IPS-20b (cell line): Measurements from ENCODE around the gene HIF1A.

Source experiments
- H3K27ac ChIP-seq: one replicate; pipeline ENCODE4 v1.5.1; 2013; ENCODE audit warnings: low read length
- H3K27me3 ChIP-seq: 2 replicates; pipeline ENCODE4 v1.6.1; 2013; ENCODE audit warnings: mild to moderate bottlenecking, low read length, inconsistent platforms; ENCODE audit not compliant: insufficient read depth
- H3K36me3 ChIP-seq: 2 replicates; pipeline ENCODE4 v1.6.1; 2013; ENCODE audit warnings: low read depth, mild to moderate bottlenecking, inconsistent platforms, low read length, moderate library complexity; ENCODE audit not compliant: insufficient read depth
- H3K4me1 ChIP-seq: 2 replicates; pipeline ENCODE4 v1.6.1; 2013; ENCODE audit warnings: mild to moderate bottlenecking, control low read depth, inconsistent platforms, low read length, moderate library complexity; ENCODE audit not compliant: insufficient read depth
- H3K4me3 ChIP-seq: 2 replicates; pipeline ENCODE4 v1.5.1; 2013; ENCODE audit warnings: mild to moderate bottlenecking, low read length, inconsistent platforms
- H3K9ac ChIP-seq: 2 replicates; pipeline ENCODE4 v1.6.1; 2013; ENCODE audit warnings: low read depth, mild to moderate bottlenecking, inconsistent platforms, low read length, moderate library complexity
- H3K9me3 ChIP-seq: 2 replicates; pipeline ENCODE4 v1.6.1; 2013; ENCODE audit warnings: mild to moderate bottlenecking, low read depth, low read length, inconsistent platforms; ENCODE audit not compliant: insufficient read depth

Gene HIF1A

DNA sequence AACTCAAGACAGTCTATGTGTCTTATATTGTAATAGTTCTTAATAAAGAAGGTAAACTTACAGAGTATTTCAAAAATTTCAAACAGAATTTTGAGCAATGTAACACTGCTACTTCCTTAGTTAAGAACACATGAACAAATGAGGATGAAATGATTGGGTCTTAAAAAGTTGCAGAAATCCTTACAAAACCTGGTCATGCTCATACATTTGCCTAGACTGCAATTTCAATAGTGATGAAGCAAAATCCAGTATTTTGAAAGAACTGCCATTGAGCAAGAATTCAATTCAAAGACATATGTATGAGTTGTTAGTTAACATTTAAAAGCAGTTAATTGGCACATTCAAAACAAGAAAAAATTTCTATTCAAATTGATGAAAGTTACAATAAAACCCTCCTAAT lies 17.8 kb upstream of the HIF1A start:
- H3K4me3 ChIP-seq = no peak overlapping the region
- H3K4me1 ChIP-seq = peaks cover 20% of the 10 kb centered on the region
- no peaks in the 10 kb centered on the region for H3K36me3 ChIP-seq
- H3K9ac ChIP-seq = no peak overlapping the region
- H3K27me3 ChIP-seq = no peaks in the 10 kb centered on the region
- no peaks in the 10 kb centered on the region; the same call in 1 of the 2 replicates for H3K9me3 ChIP-seq
- no peak overlapping the region for H3K27ac ChIP-seq

DNA sequence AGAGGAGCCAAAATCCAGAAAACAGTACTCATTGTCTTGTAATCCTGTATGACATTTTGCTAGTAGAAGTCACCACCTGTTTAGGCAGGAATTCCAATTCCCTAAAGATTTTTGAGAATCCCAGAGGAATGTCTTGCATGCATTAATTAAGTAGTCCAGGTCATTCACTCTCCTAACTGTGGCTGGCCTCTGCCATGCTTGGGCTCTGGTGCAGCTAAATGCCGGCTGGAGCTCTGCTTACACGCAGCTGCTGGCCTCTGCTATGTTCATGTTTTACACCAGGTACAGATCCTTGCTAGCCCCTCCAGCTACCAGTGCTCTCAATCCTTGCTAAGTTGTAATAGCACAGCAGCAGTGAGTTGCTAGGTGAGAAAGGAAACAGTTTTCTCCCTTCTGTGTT lies 16.3 kb upstream of the HIF1A start:
- no peaks in the 10 kb centered on the region for H3K27me3 ChIP-seq
- peak overlapping the region; percentile 11 for H3K27ac ChIP-seq
- H3K9me3 ChIP-seq = no peaks in the 10 kb centered on the region; the same call in 1 of the 2 replicates
- H3K4me3 ChIP-seq = no peak overlapping the region
- no peaks in the 10 kb centered on the region for H3K36me3 ChIP-seq
- H3K9ac ChIP-seq = peak overlapping the region; percentile 47
- peaks cover 20% of the 10 kb centered on the region for H3K4me1 ChIP-seq

DNA sequence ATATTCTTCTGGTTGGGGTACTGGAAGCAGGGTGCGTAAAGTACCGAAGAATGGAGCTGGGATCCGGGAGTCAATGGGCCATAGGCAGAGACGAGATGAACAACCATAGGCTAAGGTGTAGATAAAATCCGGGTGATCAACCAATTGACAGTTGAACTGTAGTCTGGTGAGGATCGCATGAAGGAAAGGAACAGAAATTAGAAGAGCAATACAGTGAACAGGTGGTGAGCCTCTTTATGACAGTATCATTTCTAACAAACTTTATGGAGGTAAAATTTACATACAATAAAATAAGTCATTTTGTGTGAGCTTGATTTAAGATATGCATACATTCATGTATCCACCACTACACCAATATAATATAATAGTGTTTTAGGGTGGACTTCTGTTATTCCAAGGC lies 13.9 kb upstream of the HIF1A start:
- H3K4me1 ChIP-seq = peaks cover 20% of the 10 kb centered on the region
- no peaks in the 10 kb centered on the region for H3K27me3 ChIP-seq
- no peaks in the 10 kb centered on the region for H3K36me3 ChIP-seq
- no peaks in the 10 kb centered on the region; the same call in 1 of the 2 replicates for H3K9me3 ChIP-seq
- H3K4me3 ChIP-seq = no peak overlapping the region
- no peak overlapping the region for H3K27ac ChIP-seq
- H3K9ac ChIP-seq = no peak overlapping the region

DNA sequence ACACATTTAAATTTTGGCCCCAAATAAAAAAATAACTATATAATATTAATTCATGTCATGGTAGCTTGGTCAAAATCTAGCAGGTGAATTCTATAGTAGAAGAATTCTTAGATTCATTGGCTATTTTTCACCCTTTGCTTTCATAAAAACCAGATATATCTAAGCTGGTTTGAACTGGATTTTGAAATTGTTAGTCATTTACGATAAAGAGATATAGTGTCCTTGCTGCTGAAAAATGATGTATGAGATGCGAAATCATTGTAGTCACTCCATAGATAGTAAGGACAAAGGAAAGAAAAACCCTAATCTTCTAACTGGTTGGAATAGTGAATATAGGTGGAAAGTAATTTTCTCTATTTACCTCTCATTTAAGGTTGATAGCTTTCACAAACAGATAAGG lies 12.2 kb upstream of the HIF1A start:
- H3K4me1 ChIP-seq = peaks cover 12% of the 10 kb centered on the region
- no peak overlapping the region for H3K9ac ChIP-seq
- no peak overlapping the region for H3K27ac ChIP-seq
- H3K4me3 ChIP-seq = no peak overlapping the region
- H3K27me3 ChIP-seq = no peaks in the 10 kb centered on the region
- no peaks in the 10 kb centered on the region for H3K36me3 ChIP-seq
- H3K9me3 ChIP-seq = no peaks in the 10 kb centered on the region

DNA sequence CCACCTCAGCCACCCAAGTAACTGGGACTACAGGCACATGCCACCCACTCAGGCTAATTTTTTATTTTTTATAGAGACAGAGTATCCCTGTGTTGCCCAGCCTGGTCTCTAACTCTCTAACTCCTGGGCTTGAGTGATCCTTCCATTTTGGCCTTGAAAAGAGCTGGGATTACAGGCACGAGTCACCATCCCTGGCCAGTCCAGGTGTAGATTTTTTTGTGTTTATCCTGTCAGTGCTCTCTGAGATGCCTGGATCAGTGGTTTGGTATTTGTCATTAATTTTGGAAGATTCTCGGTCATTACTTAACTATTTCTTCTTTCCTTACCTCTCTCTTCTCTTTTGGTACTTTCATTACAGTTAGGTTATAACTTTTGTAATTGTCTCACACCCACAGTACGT lies 5.3 kb upstream of the HIF1A start:
- Histone ChIP-seq H3K27ac (no peak overlapping the region), H3K4me3 (no peak overlapping the region), H3K9ac (no peak overlapping the region), H3K9me3 (no peaks in the 10 kb centered on the region), H3K4me1 (peaks cover 9% of the 10 kb centered on the region), H3K36me3 (no peaks in the 10 kb centered on the region), H3K27me3 (no peaks in the 10 kb centered on the region)

DNA sequence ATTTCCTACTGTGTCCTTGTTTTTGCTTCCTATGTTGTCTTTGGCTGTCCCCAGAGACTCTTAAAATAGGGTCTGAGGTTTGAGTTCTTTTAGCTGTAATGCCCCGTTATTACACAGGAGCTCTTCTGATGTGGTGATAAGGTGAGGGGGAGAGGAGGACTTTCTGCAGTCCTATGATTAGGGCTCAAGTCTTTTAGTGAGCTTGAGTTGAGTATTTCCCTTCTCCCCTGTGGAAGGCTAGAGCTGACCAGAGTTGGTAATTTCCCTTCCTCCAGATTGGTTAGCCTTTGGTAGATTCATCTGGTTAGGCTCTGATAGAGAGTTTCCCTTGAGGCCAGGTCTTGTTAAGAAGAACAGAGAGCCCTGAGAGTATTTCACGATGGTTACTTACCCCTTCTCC lies 4.3 kb upstream of the HIF1A start:
- Histone ChIP-seq H3K4me3 (no peak overlapping the region), H3K27me3 (no peaks in the 10 kb centered on the region)

DNA sequence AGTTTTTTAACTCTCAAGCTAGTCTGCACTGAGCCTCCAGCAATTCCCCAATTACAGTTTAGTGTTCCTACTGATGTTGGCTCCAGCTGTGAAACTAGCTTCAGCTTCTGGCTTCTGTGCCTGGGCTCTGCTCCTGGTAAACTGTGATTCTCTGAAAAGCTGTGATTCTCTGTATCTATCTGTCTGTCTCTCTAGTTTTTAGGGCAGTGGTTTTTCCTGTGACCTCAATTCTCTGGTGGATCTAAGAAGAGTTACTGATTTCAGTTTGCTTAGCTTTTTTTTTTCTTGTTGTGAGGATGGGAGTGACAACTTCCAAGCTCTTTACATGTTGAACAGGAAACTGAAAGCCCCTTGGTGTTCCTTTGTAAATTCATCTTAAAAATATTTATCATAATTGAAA lies 3.8 kb upstream of the HIF1A start:
- Histone ChIP-seq H3K36me3 (no peaks in the 10 kb centered on the region; the same call in 1 of the 2 replicates), H3K27me3 (no peaks in the 10 kb centered on the region), H3K9me3 (no peaks in the 10 kb centered on the region), H3K4me3 (no peak overlapping the region), H3K9ac (0 out of 2 replicates have a peak overlapping the region, but pooled peaks have one; percentile 9), H3K27ac (no peak overlapping the region), H3K4me1 (peaks cover 9% of the 10 kb centered on the region)

More for the DNA sequence above, 4.3 kb upstream of the HIF1A start:
- Histone ChIP-seq H3K4me1 (peaks cover 9% of the 10 kb centered on the region), H3K27ac (no peak overlapping the region), H3K36me3 (no peaks in the 10 kb centered on the region; the same call in 1 of the 2 replicates), H3K9ac (no peak overlapping the region), H3K9me3 (no peaks in the 10 kb centered on the region)

DNA sequence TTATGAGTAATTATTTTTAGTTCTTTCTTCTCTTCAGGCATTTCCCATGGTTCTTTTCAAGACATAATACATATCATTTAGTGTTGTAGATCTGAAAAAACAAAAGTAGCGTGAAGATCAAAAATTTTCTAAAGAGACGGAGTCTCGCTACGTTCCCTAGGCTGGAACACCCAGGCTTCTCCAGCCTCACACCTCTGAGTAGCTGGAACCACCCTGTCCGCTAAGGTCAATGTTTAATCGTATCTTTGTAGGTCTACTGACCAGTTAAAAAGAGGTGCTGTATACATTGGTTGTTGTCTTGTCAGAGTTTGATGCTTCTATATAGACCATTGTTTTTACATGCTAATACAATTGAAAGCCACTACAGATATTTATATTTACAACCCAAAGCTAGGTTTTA lies 1.3 kb upstream of the HIF1A start:
- Histone ChIP-seq H3K4me3 (peak overlapping the region; percentile 80), H3K9ac (peak overlapping the region; percentile 76; the same call in 1 of the 2 replicates), H3K9me3 (no peaks in the 10 kb centered on the region), H3K27ac (no peak overlapping the region), H3K36me3 (no peaks in the 10 kb centered on the region; the same call in 1 of the 2 replicates), H3K27me3 (no peaks in the 10 kb centered on the region), H3K4me1 (peaks cover 19% of the 10 kb centered on the region)

DNA sequence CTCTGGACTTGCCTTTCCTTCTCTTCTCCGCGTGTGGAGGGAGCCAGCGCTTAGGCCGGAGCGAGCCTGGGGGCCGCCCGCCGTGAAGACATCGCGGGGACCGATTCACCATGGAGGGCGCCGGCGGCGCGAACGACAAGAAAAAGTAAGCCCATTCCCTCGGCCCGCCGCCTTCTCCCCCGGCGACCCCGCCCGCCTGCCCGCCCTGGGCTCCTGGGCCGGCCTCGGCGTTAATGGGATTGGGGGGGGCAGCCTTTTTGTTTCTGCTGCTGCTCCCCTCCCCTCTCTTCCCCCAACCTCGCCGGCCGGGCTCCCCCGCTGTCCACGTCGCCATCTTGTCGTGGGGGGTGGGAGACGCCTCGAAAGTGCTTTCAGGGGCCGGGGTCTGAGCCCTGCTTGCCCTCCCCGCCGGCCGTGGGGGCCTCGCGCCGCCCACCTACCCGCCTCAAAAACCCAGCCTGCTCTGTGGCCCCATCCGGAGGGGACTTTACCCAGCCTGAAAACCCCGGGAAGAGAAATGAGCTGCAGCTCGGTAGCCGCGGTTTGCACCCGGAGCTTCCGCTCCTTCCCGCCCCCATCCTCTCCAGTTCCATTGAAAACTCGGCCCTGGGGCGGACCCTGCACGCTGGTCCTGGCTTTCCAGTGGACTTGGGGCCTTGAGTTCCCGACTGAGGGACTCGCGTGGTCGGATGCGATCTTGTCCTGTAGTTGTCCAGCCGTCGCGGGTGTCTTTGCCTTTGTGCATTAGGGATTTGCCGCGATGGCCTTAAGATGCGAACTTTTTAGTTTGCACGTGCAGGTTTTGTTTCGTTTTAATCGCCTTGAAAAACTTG lies 598 bp downstream of the HIF1A start:
- H3K27ac ChIP-seq = peak overlapping the region; percentile 98
- H3K27me3 ChIP-seq = no peaks in the 10 kb centered on the region
- H3K9ac ChIP-seq = peak overlapping the region; percentile 99
- no peaks in the 10 kb centered on the region for H3K9me3 ChIP-seq
- peaks cover 26% of the 10 kb centered on the region for H3K4me1 ChIP-seq
- H3K4me3 ChIP-seq = peak overlapping the region; percentile 95
- no peaks in the 10 kb centered on the region; the same call in 1 of the 2 replicates for H3K36me3 ChIP-seq

DNA sequence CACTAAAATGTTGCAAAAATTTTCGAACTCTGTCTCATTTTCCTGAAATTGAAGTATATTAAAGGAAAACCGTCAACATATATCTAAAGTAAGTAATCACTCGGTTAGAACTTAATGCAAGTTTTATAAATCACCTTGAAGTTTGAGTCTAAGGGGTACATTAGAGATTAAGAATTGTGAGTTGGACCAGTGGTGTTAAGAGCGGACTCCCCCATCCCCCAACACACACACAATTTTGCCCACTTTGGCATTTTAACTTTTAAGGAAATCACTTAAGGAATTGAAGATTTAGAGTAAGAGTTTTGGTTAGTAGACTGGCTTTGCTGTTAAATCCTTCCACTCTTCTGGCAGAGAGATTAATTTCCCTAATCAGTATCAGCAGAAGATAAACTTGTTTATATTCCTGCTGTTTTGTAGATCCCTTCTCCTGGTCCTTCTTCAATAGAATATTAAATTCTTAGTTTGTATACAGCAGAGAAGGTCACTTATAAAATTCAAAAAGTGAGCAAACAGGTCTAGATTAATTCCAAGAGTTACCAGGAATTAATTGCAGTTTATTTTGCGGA lies 1.5 kb downstream of the HIF1A start:
- Histone ChIP-seq H3K27ac (peak overlapping the region; percentile 98), H3K27me3 (no peaks in the 10 kb centered on the region), H3K36me3 (no peaks in the 10 kb centered on the region; the same call in 1 of the 2 replicates), H3K4me3 (peak overlapping the region; percentile 95), H3K4me1 (peaks cover 26% of the 10 kb centered on the region), H3K9ac (peak overlapping the region; percentile 99), H3K9me3 (no peaks in the 10 kb centered on the region)

DNA sequence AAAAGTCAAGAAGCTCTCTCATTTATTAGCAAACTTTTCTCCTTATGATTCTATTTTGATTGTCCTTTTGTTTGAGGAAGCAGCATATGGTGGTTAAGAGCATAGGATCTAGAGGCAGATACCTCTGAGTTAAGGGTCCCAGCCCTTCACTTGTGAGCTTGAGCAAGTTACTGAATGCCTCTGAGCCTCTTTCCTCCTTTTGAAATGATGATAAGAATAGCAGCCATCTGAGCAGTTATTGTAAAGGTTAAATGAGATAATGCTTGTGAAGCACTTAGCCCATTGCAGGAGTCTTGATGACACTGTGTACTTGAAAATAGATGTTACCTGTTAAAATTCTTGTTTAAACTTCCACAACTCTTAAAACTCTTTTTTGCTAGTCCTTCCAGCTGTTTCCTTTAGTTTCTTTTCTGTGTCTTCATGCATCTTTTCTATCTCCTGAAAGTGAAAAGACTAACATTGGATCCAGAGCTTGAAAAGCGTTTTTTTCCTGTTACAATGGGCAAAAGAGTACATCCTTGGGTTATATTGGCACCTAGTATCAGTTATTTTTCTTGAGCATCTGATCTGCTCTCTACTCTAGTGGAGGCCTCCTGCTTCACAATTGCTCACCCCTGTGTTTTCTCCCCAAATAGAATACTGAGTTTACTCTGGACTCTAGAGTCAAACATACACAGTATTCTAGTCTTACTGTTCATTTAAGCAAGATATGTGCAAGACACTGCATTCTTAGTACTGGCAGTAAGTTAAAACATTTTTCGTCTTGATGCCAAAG lies 3.1 kb downstream of the HIF1A start:
- Histone ChIP-seq H3K9ac (peak overlapping the region; percentile 99; the same call in 1 of the 2 replicates), H3K4me3 (peak overlapping the region; percentile 95), H3K36me3 (no peaks in the 10 kb centered on the region; the same call in 1 of the 2 replicates), H3K27me3 (no peaks in the 10 kb centered on the region), H3K27ac (no peak overlapping the region), H3K9me3 (no peaks in the 10 kb centered on the region), H3K4me1 (peaks cover 30% of the 10 kb centered on the region)
